Renal pelvis (tissue), 4 donors: ENCODE measurements around the gene CD300LF. TPM values are rescaled to one million over a fixed set of nuclear protein-coding genes. Genes with fewer than 3 reads are reported as not detected.

ENCODE experiments used
- DNase-seq: peaks from one replicate; pipeline ENCODE4 v3.0.0-alpha.2; 2013
- polyA plus RNA-seq, 3 donors: library from polyadenylated mRNA; unstranded; fragments of 120-200 nt; gene quantifications; one replicate each; pipeline ENCODE4 v1.2.1, GENCODE V29; 2013; ENCODE audit not compliant: insufficient read length in 3 of 3

The CD300LF gene
- polyA plus RNA-seq, 3 donors: 0.19 to 0.24 (median 0.23) TPM

DNA sequence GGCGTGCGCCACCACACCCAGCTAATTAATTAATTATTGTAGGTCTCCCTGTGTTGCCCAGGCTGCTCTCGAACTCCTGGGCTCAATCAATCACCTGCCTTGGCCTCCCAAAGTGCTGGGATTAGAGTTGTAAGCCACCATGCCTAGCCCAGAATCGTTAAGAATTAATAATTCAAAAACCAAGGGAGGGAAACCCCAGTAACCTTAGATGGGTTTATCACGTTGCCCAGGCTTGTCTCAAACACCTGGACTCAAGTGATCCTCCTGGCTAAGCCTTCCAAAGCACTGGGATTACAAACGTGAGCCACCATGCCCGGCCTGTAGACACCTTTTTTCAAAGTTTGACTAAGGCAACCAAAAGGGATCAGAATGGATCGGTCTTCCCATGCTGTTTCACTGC, 21.6 kb downstream of the CD300LF start:
- no peak for DNase-seq

DNA sequence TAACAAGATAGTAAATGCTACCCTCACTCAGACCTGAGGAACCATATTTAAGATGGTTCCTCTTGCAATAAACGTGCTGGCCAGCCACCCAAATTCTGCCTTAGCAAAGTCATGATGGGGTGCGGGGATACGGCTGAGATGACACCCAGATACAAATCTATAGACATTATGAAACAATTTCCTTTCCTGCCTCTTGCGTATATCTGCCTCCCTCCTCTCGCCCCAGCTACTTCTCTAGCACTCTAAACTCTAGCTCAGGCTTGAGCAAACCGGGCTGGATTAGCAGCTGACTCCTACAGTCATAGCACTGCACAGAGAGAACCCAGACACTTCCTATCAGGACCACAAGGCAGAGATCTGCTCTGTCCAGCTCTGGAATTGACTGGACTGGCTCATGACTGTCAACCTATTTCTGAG, 22.3 kb downstream of the CD300LF start:
- no peak for DNase-seq

DNA sequence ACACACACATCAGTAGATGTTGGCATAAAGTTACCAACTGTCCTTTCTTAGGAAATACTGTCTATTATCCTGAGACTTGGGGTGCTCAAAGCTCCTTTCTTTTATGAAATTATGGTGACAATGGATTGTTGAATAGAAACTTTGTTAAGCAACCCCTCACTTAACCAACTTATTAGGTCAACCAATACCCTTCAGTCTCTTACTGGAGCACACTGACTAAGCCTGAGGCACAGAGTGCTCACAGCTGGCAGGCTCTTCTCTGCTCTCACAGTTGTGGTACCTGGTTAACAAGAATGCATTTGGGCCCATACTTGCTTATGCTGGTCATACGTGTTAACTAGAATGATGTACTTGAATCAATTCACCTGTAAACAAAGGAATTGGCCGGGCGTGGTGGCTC, 24.8 kb downstream of the CD300LF start:
- DNase-seq: no peak

DNA sequence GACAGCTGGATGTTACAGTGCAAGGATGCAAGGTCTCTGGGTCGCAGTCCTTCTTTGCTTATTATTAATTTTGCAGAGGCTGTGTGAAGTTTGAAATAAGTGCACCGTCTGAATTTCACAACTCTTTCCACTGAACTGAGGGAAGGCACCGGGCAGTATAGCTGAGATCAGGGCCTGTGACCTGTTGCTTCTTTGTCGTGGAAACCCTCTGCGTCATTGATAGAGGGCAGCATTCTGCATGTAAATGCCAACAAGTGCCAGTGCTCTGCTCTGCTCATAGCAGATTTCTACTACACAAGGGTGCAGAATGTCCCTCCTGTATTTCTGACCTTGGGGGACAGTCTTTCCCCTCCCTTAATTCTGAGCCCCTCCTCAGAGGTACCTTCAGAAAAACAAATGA, 26.0 kb downstream of the CD300LF start:
- DNase-seq: no peak

GRCh38 chr17:74682471-74683190, 30.1 kb downstream of the CD300LF start:
- no peak for DNase-seq

DNA sequence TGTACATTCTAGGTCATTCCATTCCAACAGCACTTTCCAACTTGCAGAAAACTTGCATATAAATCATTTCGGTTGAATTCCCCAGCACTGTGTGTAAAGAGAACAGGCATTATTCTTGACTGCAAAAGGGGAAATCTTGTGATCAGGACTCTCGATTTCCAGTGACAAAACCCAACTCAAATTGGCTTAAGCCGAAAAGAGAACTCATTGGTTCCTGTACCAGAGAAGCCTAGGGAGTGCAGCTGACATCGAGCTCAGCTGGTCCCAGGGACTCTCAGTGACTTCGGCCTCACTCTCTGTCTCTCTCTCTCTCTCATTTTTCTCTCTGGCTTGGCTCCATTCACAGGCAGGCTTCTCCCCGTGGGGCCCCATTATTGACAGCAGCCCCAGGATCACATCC, 30.7 kb downstream of the CD300LF start:
- no peak for DNase-seq

GRCh38 chr17:74680941-74681340, 31.8 kb downstream of the CD300LF start:
- no peak for DNase-seq

- no peak for DNase-seq
Measured at GRCh38 chr17:74680213-74680612, 32.5 kb downstream of the CD300LF start.

DNA sequence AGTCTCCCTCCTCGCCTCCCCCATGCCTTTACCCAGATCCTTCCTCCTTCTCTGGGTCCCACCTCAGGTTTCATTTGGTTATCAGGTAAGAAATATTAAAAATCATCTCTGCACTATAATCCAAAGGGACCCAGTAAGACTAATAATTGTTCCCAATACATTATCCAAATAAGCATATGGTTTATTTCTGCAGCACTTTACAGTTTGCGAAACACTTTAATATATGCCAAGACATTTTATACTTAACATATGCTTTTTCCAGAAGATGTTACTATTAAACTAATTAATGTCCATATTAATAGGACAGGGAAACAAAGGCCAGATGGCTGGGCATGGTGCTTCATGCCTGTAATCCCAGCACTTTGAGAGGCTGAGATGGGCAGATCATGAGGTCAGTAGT, 33.3 kb downstream of the CD300LF start:
- no peak for DNase-seq

DNA sequence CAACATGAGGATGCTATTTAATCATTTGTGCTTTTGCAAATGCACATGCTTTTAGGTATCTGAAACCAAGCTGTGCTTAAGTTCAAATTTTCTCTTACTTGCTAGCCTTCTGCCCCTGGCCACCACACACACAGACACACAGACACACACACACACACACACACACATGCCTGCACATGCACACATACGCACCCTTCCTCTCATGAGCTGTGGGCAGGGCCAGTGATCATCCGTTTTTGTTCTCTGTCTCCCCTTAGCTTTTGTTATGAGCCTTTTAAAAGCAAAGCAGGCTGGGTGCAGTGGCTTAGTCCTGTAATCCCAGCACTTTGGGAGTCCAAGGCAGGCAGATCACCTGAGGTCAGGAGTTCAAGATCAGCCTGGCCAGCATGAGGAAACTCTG, 34.2 kb downstream of the CD300LF start:
- no peak for DNase-seq

- no peak for DNase-seq
Measured at GRCh38 chr17:74677558-74678466, 34.9 kb downstream of the CD300LF start.

- DNase-seq: peak; percentile 92
Measured at GRCh38 chr17:74671031-74671771, 41.5 kb downstream of the CD300LF start.

- DNase-seq: no peak
Measured at GRCh38 chr17:74670329-74670728, 42.4 kb downstream of the CD300LF start.

GRCh38 chr17:74663561-74663960, 49.2 kb downstream of the CD300LF start:
- DNase-seq: no peak

- DNase-seq: no peak
Measured at GRCh38 chr17:74659889-74660288, 52.8 kb downstream of the CD300LF start.

DNA sequence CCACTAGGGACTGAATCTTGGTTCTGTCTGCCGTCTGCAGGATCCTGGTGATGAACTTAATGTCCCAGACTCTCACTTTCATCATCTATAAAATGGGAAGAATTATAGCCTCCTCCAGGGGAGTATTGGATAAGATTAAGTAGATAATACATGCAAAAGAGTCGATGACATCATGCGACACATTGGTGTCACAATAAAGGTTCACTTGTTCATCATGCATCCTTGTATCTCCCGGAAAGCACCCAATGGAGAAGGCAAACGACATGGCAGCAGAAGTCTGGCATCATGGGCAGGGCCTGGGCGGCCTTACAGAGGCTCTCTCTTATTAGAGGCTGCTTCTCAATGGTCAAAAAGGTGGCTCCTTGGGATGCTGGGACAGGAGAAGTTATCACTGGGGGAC, 54.1 kb downstream of the CD300LF start:
- DNase-seq: no peak

DNA sequence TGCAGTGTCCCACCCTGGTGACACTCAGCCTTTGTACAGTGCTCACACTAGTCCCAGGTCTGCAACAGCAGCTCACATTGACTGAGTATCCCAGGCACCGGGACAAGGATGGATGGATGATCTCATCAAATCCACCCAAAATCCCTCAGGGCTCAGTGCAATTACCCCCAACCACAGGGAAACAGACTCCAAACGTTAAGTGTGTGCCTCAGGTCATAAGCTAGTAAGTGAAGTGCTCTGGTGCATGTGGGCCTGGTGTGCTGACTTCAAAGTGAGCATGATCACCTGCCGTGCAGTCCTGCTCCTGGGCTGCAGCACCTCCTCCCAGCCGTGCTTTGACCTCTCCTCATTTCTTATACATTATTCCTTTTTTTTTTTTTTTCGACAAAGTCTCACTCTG, 58.0 kb downstream of the CD300LF start:
- no peak for DNase-seq

GRCh38 chr17:74652020-74652419, 60.7 kb downstream of the CD300LF start:
- no peak for DNase-seq

DNA sequence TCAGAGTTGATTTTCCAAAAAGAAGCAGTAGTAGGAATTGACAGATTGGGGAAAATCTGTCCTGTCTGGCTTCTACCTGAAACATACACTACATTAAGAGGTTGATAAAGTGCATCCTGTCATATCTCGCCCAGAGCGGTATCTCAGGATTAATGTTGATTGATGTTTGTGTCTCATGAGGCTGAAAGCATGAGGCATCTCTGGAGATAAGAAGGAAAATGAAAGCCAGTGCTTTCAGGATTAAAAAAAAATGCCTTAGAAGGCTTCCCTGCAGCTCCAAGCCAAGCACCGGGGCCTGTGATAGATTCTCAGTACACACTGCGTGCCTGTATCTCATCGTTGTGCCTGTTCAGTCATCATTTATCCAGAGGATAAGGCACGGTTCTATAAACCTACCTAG, 62.8 kb downstream of the CD300LF start:
- no peak for DNase-seq

GRCh38 chr17:74647871-74648672, 64.7 kb downstream of the CD300LF start:
- DNase-seq: no peak

DNA sequence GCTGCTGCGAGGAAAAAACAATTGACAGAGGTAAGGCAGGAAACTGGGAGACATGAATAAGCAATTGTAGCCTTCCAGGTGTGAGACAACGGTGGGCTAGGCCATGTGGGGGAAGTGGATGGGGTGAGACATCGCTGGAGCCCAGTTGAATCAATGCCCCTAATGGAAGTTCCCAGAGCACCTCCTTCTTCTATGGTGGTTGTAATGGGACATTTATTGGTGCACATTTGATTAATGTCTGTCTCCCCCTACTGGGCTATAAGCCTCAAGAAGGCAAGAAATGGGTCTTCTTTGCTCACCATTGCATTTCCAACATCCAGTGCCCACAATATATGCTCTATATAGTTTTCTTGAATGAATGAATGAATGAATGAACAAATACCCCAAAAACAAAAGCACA, 66.5 kb downstream of the CD300LF start:
- no peak for DNase-seq

GRCh38 chr17:74645010-74645409, 67.7 kb downstream of the CD300LF start:
- no peak for DNase-seq
